Activated naive CD4-positive, alpha-beta T cell treated with anti-CD3 and anti-CD28 coated beads, Interleukin-2, amount 50 U/mL, for 24 hours (primary cell): ENCODE results near the gene SERHL2.
"Not testable (repeated sequence)": the region's sequence is repeated elsewhere in the genome, so short reads cannot be mapped to it uniquely, and the experiment has no call there.

Experiments
- H3K27ac Mint-ChIP-seq: one replicate; pipeline ENCODE4 v1.8.0; 2021; ENCODE audit warnings: mild to moderate bottlenecking, mixed read lengths
- H3K27me3 Mint-ChIP-seq: one replicate; pipeline ENCODE4 v1.8.0; 2021; ENCODE audit warnings: mixed read lengths
- H3K36me3 Mint-ChIP-seq: one replicate; pipeline ENCODE4 v1.8.0; 2021; ENCODE audit warnings: mixed read lengths
- H3K4me1 Mint-ChIP-seq: one replicate; pipeline ENCODE4 v1.8.0; 2021; ENCODE audit warnings: mixed read lengths
- H3K4me3 Mint-ChIP-seq: one replicate; pipeline ENCODE4 v1.8.0; 2021; ENCODE audit warnings: mild to moderate bottlenecking, mixed read lengths
- H3K9me3 Mint-ChIP-seq: one replicate; pipeline ENCODE4 v1.8.0; 2021; ENCODE audit warnings: mixed read lengths

The SERHL2 gene

GRCh38 chr22:42581194-42581761 is 27.5 kb downstream of the SERHL2 start:
- H3K27ac Mint-ChIP-seq: peak overlapping the region; percentile 98
- H3K36me3 Mint-ChIP-seq, H3K27me3 Mint-ChIP-seq, H3K9me3 Mint-ChIP-seq: not testable (repeated sequence)
- H3K4me3 Mint-ChIP-seq: peak overlapping the region; percentile 99
- H3K4me1 Mint-ChIP-seq: peaks cover 10% of the 10 kb centered on the region

GRCh38 chr22:42581762-42582716 is 28.3 kb downstream of the SERHL2 start:
- peaks cover 10% of the 10 kb centered on the region for H3K4me1 Mint-ChIP-seq
- H3K27me3 Mint-ChIP-seq: no peaks in the 10 kb centered on the region
- H3K4me3 Mint-ChIP-seq: peak overlapping the region; percentile 99
- peaks cover 6% of the 10 kb centered on the region for H3K36me3 Mint-ChIP-seq
- peak overlapping the region; percentile 84 for H3K27ac Mint-ChIP-seq
- no peaks in the 10 kb centered on the region for H3K9me3 Mint-ChIP-seq

- H3K27ac Mint-ChIP-seq: no peak overlapping the region
Measured at GRCh38 chr22:42582987-42583386, 29.2 kb downstream of the SERHL2 start.

GRCh38 chr22:42584364-42584940 is 30.7 kb downstream of the SERHL2 start:
- peaks cover 10% of the 10 kb centered on the region for H3K4me1 Mint-ChIP-seq
- peaks cover 10% of the 10 kb centered on the region for H3K36me3 Mint-ChIP-seq
- no peaks in the 10 kb centered on the region for H3K9me3 Mint-ChIP-seq
- no peaks in the 10 kb centered on the region for H3K27me3 Mint-ChIP-seq
- no peak overlapping the region for H3K4me3 Mint-ChIP-seq
- no peak overlapping the region for H3K27ac Mint-ChIP-seq

More at GRCh38 chr22:42582987-42583386, 29.2 kb downstream of the SERHL2 start:
- H3K4me1 Mint-ChIP-seq: peaks cover 10% of the 10 kb centered on the region
- no peaks in the 10 kb centered on the region for H3K9me3 Mint-ChIP-seq
- no peaks in the 10 kb centered on the region for H3K27me3 Mint-ChIP-seq
- H3K4me3 Mint-ChIP-seq: no peak overlapping the region
- H3K36me3 Mint-ChIP-seq: peaks cover 10% of the 10 kb centered on the region

GRCh38 chr22:42585096-42585495 is 31.3 kb downstream of the SERHL2 start:
- no peak overlapping the region for H3K4me3 Mint-ChIP-seq
- H3K27me3 Mint-ChIP-seq: no peaks in the 10 kb centered on the region
- H3K4me1 Mint-ChIP-seq: peaks cover 10% of the 10 kb centered on the region
- peaks cover 11% of the 10 kb centered on the region for H3K36me3 Mint-ChIP-seq
- H3K27ac Mint-ChIP-seq: no peak overlapping the region
- H3K9me3 Mint-ChIP-seq: no peaks in the 10 kb centered on the region

- H3K9me3 Mint-ChIP-seq: no peaks in the 10 kb centered on the region
- peak overlapping the region; percentile 35 for H3K27ac Mint-ChIP-seq
- peaks cover 7% of the 10 kb centered on the region for H3K4me1 Mint-ChIP-seq
- no peak overlapping the region for H3K4me3 Mint-ChIP-seq
- H3K36me3 Mint-ChIP-seq: peaks cover 8% of the 10 kb centered on the region
- H3K27me3 Mint-ChIP-seq: no peaks in the 10 kb centered on the region
Measured at GRCh38 chr22:42586381-42586780, 32.6 kb downstream of the SERHL2 start.

GRCh38 chr22:42587588-42588175 is 33.9 kb downstream of the SERHL2 start:
- H3K27me3 Mint-ChIP-seq: no peaks in the 10 kb centered on the region

GRCh38 chr22:42591987-42592386 is 38.2 kb downstream of the SERHL2 start:
- H3K36me3 Mint-ChIP-seq: peaks cover 8% of the 10 kb centered on the region
- no peak overlapping the region for H3K4me3 Mint-ChIP-seq
- no peaks in the 10 kb centered on the region for H3K27me3 Mint-ChIP-seq

More at GRCh38 chr22:42587588-42588175, 33.9 kb downstream of the SERHL2 start:
- no peak overlapping the region for H3K27ac Mint-ChIP-seq
- no peak overlapping the region for H3K4me3 Mint-ChIP-seq
- H3K4me1 Mint-ChIP-seq: no peaks in the 10 kb centered on the region
- H3K36me3 Mint-ChIP-seq: peaks cover 10% of the 10 kb centered on the region
- no peaks in the 10 kb centered on the region for H3K9me3 Mint-ChIP-seq

GRCh38 chr22:42595434-42595833 is 41.7 kb downstream of the SERHL2 start:
- H3K27me3 Mint-ChIP-seq: no peaks in the 10 kb centered on the region
- no peak overlapping the region for H3K27ac Mint-ChIP-seq
- no peak overlapping the region for H3K4me3 Mint-ChIP-seq
- no peaks in the 10 kb centered on the region for H3K4me1 Mint-ChIP-seq
- no peaks in the 10 kb centered on the region for H3K9me3 Mint-ChIP-seq
- peaks cover 9% of the 10 kb centered on the region for H3K36me3 Mint-ChIP-seq

More at GRCh38 chr22:42591987-42592386, 38.2 kb downstream of the SERHL2 start:
- no peak overlapping the region for H3K27ac Mint-ChIP-seq
- no peaks in the 10 kb centered on the region for H3K4me1 Mint-ChIP-seq
- no peaks in the 10 kb centered on the region for H3K9me3 Mint-ChIP-seq

- Mint-ChIP-seq H3K9me3 (no peaks in the 10 kb centered on the region), H3K36me3 (peaks cover 11% of the 10 kb centered on the region)
Measured at GRCh38 chr22:42596336-42596735, 42.6 kb downstream of the SERHL2 start.

GRCh38 chr22:42596863-42597530 is 43.2 kb downstream of the SERHL2 start:
- peaks cover 13% of the 10 kb centered on the region for H3K36me3 Mint-ChIP-seq
- H3K4me3 Mint-ChIP-seq: no peak overlapping the region
- no peaks in the 10 kb centered on the region for H3K27me3 Mint-ChIP-seq
- no peak overlapping the region for H3K27ac Mint-ChIP-seq
- no peaks in the 10 kb centered on the region for H3K9me3 Mint-ChIP-seq
- H3K4me1 Mint-ChIP-seq: peaks cover 4% of the 10 kb centered on the region

More at GRCh38 chr22:42596336-42596735, 42.6 kb downstream of the SERHL2 start:
- H3K4me1 Mint-ChIP-seq: no peaks in the 10 kb centered on the region
- no peak overlapping the region for H3K4me3 Mint-ChIP-seq
- no peaks in the 10 kb centered on the region for H3K27me3 Mint-ChIP-seq
- H3K27ac Mint-ChIP-seq: no peak overlapping the region

GRCh38 chr22:42601879-42602465 is 48.2 kb downstream of the SERHL2 start:
- Mint-ChIP-seq H3K36me3 (peaks cover 14% of the 10 kb centered on the region), H3K4me3 (no peak overlapping the region), H3K27me3 (no peaks in the 10 kb centered on the region), H3K9me3 (no peaks in the 10 kb centered on the region), H3K4me1 (peaks cover 41% of the 10 kb centered on the region), H3K27ac (peak overlapping the region; percentile 68)

- Mint-ChIP-seq H3K27me3 (no peaks in the 10 kb centered on the region), H3K27ac (no peak overlapping the region), H3K36me3 (peaks cover 14% of the 10 kb centered on the region), H3K4me3 (no peak overlapping the region), H3K9me3 (no peaks in the 10 kb centered on the region), H3K4me1 (peaks cover 41% of the 10 kb centered on the region)
Measured at GRCh38 chr22:42602470-42602869, 48.7 kb downstream of the SERHL2 start.

- Mint-ChIP-seq H3K4me1 (peaks cover 42% of the 10 kb centered on the region), H3K36me3 (peaks cover 14% of the 10 kb centered on the region), H3K4me3 (no peak overlapping the region), H3K27ac (no peak overlapping the region), H3K27me3 (no peaks in the 10 kb centered on the region), H3K9me3 (no peaks in the 10 kb centered on the region)
Measured at GRCh38 chr22:42603427-42603826, 49.7 kb downstream of the SERHL2 start.

GRCh38 chr22:42604403-42604802 is 50.6 kb downstream of the SERHL2 start:
- no peak overlapping the region for H3K27ac Mint-ChIP-seq
- H3K4me1 Mint-ChIP-seq: peaks cover 52% of the 10 kb centered on the region
- H3K27me3 Mint-ChIP-seq: no peaks in the 10 kb centered on the region
- H3K4me3 Mint-ChIP-seq: no peak overlapping the region
- H3K36me3 Mint-ChIP-seq: peaks cover 10% of the 10 kb centered on the region
- no peaks in the 10 kb centered on the region for H3K9me3 Mint-ChIP-seq
